Activated B cell treated with CpG ODN at 0.5 μM for 24 hours (primary cell): Measurements from ENCODE around the gene ZG16B. TPM values are rescaled to one million over a fixed set of nuclear protein-coding genes. Genes with fewer than 3 reads are reported as not detected.

Experiments
- ATAC-seq: fragments of 200-7000 bp; cut with Tn5 transposase; one replicate; pipeline ENCODE4 v1.10.0; 2021; ENCODE audit warnings: low read depth, mild to moderate bottlenecking, moderate library complexity
- CTCF ChIA-PET: fragments of 350-600 bp; sonication (Branson Sonifier 250); formaldehyde crosslinking; loops from one replicate; lab custom pipeline; 2021; ENCODE audit warnings: antibody characterized with exemption; lab: Charles Lee
- POLR2A ChIA-PET: fragments of 350-600 bp; sonication (Branson Sonifier 250); formaldehyde crosslinking; loops from one replicate; lab custom pipeline; 2021; ENCODE audit warnings: antibody characterized with exemption; lab: Charles Lee
- DNase-seq: peaks from one replicate; pipeline ENCODE4 v3.0.0; 2022
- H3K27ac Mint-ChIP-seq: one replicate; pipeline ENCODE4 v1.8.0; 2020; ENCODE audit warnings: mixed read lengths
- H3K27me3 Mint-ChIP-seq: one replicate; pipeline ENCODE4 v1.8.0; 2021; ENCODE audit warnings: mixed read lengths
- H3K36me3 Mint-ChIP-seq: one replicate; pipeline ENCODE4 v1.8.0; 2021; ENCODE audit warnings: low read depth, mixed read lengths
- H3K4me1 Mint-ChIP-seq: one replicate; pipeline ENCODE4 v1.8.0; 2021; ENCODE audit warnings: mixed read lengths
- H3K4me3 Mint-ChIP-seq: one replicate; pipeline ENCODE4 v1.8.0; 2020; ENCODE audit warnings: mild to moderate bottlenecking, mixed read lengths
- H3K9me3 Mint-ChIP-seq: one replicate; pipeline ENCODE4 v1.8.0; 2020; ENCODE audit warnings: mixed read lengths
- intact Hi-C: fragments of 100-400 bp; cut with micrococcal nuclease; formaldehyde crosslinking; loops from one replicate; pipeline ENCODE4 v1.15.1; 2024
- total RNA-seq: library from RNA; stranded (reverse); gene quantifications from 2 replicates; pipeline ENCODE4 v1.2.3, GENCODE V29; 2022
- TF ChIP-seq, protein P1 (sequence below): fragments of 200-600 bp; IDR thresholded peaks from one replicate; pipeline ENCODE4 v1.8.0; 2022; ENCODE audit warnings: antibody characterized with exemption, mild to moderate bottlenecking

The ZG16B gene
- total RNA-seq, 1 donor from 2014 or later = 0.33 TPM

DNA sequence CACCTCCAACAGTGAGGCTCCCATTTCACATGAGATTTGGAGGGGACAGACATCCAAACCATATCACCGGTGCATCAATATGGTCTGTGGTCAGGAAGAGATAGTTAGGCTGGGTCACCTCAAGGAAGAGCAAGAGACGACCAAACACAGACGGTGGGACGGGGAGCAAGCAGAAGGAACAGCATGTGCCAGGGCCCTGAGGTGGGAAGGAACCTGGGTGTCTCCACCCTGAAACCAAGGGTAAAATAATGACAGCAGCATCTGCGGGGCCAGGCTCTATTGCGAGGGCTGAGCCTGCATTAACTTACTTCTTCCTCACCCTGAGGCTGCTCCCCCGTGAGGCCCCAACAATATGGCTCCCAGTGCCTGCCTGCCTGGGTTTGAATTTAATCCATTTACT, 21.9 kb upstream of the ZG16B start:
- ChIA-PET POLR2A (no interaction called here), CTCF (no interaction called here)
- Mint-ChIP-seq H3K36me3 (no peaks in the 10 kb centered on the region), H3K4me3 (no peak overlapping the region), H3K27me3 (peaks cover 47% of the 10 kb centered on the region), H3K4me1 (no peaks in the 10 kb centered on the region), H3K9me3 (peaks cover 15% of the 10 kb centered on the region), H3K27ac (no peak overlapping the region)
- no peak for ATAC-seq
- intact Hi-C loops = no loop called here
- TF ChIP-seq, protein P1, sequence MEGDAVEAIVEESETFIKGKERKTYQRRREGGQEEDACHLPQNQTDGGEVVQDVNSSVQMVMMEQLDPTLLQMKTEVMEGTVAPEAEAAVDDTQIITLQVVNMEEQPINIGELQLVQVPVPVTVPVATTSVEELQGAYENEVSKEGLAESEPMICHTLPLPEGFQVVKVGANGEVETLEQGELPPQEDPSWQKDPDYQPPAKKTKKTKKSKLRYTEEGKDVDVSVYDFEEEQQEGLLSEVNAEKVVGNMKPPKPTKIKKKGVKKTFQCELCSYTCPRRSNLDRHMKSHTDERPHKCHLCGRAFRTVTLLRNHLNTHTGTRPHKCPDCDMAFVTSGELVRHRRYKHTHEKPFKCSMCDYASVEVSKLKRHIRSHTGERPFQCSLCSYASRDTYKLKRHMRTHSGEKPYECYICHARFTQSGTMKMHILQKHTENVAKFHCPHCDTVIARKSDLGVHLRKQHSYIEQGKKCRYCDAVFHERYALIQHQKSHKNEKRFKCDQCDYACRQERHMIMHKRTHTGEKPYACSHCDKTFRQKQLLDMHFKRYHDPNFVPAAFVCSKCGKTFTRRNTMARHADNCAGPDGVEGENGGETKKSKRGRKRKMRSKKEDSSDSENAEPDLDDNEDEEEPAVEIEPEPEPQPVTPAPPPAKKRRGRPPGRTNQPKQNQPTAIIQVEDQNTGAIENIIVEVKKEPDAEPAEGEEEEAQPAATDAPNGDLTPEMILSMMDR = no peak
- DNase-seq = no peak

DNA sequence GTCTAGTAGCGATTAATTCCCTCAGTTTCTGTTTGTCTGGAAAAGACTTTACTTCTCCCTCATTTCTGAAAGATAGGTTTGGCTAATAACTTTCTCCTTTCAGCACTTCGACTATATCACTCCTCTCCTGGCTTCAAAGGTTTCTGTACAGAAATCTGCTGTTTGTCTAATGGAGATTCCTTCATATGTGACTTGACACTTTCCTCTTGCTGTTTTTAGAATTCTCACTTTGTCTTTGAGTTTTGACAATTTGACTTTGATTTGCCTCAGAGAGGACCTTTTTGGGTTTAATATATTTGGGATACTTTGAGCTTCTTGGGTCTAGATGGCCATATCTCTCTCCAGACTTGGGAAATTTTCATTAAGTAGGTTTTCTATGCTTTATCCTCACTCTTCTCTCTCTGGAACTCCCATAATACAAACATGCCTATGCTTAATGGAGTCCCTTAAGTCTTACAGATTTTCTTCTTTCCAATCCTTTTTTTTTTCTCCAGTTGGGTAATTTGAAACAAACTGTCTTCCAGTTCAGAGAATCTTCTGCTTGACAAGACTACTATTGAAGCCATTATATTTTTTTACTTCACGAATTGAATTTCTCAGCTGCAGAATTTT, 20.8 kb upstream of the ZG16B start:
- ATAC-seq (no peak), DNase-seq (no peak)
- POLR2A ChIA-PET = no interaction called here
- Mint-ChIP-seq H3K9me3 (peaks cover 7% of the 10 kb centered on the region), H3K4me3 (no peak overlapping the region), H3K27ac (no peak overlapping the region), H3K27me3 (peaks cover 43% of the 10 kb centered on the region), H3K36me3 (no peaks in the 10 kb centered on the region), H3K4me1 (no peaks in the 10 kb centered on the region)
- TF ChIP-seq, protein P1 = no peak
- CTCF ChIA-PET = no interaction called here
- intact Hi-C loops = no loop called here

DNA sequence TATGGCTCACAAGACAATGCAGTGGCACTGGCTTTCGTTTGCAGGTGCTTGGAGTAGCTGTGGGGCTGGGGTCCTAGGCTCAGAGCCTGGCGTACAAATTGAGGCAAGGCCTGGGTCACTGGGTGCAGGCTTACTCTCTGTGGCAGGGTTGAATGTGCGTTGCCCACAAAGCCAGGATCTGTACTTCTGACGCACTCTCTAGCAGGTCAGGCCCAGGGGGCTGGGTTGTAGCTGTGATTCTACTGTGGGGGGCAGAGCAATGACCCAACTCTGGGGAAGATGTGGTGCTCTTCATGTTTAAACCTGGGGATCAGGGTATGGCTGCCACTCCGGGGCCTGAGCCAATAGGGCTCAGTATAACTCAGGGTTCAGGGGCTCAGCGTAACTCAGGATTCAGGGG, 19.5 kb upstream of the ZG16B start:
- ChIA-PET POLR2A (no interaction called here), CTCF (no interaction called here)
- Mint-ChIP-seq H3K4me1 (no peaks in the 10 kb centered on the region), H3K4me3 (no peak overlapping the region), H3K9me3 (peaks cover 4% of the 10 kb centered on the region), H3K36me3 (no peaks in the 10 kb centered on the region), H3K27me3 (peaks cover 35% of the 10 kb centered on the region), H3K27ac (no peak overlapping the region)
- intact Hi-C loops = no loop called here
- ATAC-seq (no peak), DNase-seq (no peak)
- TF ChIP-seq, protein P1 = no peak

DNA sequence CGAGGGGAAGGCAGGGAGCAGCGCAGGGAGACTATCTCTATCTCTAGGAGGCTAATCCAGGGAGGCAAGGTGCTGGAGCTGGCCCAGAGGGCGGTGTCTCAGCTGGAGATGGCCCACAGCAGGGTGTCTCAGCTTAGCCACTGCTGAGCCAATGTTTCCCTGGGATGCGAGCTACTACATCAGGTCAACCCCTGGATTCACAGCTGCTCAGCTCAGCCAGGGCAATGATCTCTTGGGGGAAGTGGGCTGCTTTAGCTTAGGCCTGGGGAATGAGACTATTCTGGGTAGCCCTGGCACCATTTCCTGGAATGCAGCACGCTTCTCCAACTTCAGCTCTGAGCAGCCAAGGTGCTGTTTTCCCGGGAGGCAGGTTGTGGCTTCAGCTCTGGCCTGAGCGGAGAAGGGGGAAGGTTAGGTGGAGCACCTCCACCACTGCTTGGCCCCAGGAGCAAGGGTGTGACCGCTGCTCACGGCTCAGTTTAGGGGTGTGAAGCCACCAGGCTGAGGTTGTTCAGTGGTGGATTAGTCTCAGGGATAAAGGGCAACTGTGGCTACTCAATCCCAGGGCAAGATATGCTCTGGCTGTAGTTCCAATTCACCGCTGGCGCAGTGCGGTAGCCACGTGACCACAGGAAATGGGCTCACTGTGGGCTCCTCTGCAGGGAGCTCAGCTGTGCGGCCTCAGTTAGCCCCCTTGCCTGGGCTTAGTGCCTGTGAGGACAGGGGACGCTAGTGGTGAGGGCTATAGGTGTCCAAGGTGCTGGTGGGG, 18.2 kb upstream of the ZG16B start:
- intact Hi-C loops = no loop called here
- no peak for DNase-seq
- Mint-ChIP-seq H3K4me1 (no peaks in the 10 kb centered on the region), H3K9me3 (peaks cover 4% of the 10 kb centered on the region), H3K27me3 (peaks cover 29% of the 10 kb centered on the region), H3K27ac (no peak overlapping the region), H3K36me3 (no peaks in the 10 kb centered on the region), H3K4me3 (no peak overlapping the region)
- TF ChIP-seq, protein P1 = no peak
- ChIA-PET CTCF (no interaction called here), POLR2A (no interaction called here)
- no peak for ATAC-seq

DNA sequence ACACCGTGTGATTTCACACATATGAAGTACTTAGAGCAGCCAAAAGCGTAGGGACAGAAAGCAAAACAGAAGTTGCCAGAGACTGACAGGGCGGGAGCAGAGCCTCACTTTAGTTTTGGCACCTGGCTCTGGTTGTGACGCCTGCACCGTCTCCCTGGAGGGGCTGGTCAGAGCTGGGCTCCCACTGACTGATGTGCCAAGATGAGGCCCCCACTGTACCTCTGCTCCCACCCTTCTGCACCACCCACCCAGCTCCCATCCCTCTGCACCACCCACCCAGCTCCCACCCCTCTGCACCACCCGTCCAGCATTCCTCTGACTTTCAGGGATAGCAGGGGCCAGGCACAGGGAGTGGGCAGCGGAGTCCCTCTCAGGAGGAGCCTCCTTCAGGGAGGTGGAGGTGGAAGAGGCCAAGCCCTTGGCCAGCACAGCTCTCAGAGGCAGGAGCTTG, 16.3 kb upstream of the ZG16B start:
- POLR2A ChIA-PET = no interaction called here
- ATAC-seq (no peak), DNase-seq (no peak)
- intact Hi-C loops = no loop called here
- H3K4me1 Mint-ChIP-seq = no peaks in the 10 kb centered on the region
- H3K27me3 Mint-ChIP-seq = peaks cover 18% of the 10 kb centered on the region
- peaks cover 4% of the 10 kb centered on the region for H3K9me3 Mint-ChIP-seq
- no peak overlapping the region for H3K27ac Mint-ChIP-seq
- TF ChIP-seq, protein P1 = no peak
- H3K36me3 Mint-ChIP-seq = no peaks in the 10 kb centered on the region
- H3K4me3 Mint-ChIP-seq = no peak overlapping the region
- CTCF ChIA-PET = no interaction called here
